Endothelial cell of umbilical vein (primary cell): ENCODE measurements around the gene SPINDOC. TPM values are rescaled to one million over a fixed set of nuclear protein-coding genes. Genes with fewer than 3 reads are reported as not detected.
A peak's percentile ranks its signal among the peaks of the same experiment; 100 is the strongest.

Source experiments
- Bru-seq: library from RNA; stranded (reverse); fragments of 400-500 nt; gene quantifications from one replicate; lab custom pipeline; 2021; lab: Mats Ljungman, UMichigan
- BruChase-seq, 2 experiments: library from RNA; stranded (reverse); fragments of 400-500 nt; gene quantifications; one replicate each; lab custom pipeline; 2021; lab: Mats Ljungman, UMichigan
- BruUV-seq: library from RNA; stranded (reverse); fragments of 400-500 nt; replicated peaks from 2 replicates; lab custom pipeline; 2021; lab: Mats Ljungman, UMichigan
- CTCF ChIA-PET: fragments of 300-600, 350-600 bp; sonication (Branson Sonifier 250); formaldehyde crosslinking; loops from one replicate; lab custom pipeline; 2021; ENCODE audit warnings: antibody characterized with exemption, inconsistent platforms; lab: Charles Lee
- POLR2A ChIA-PET: fragments of 300-600, 350-600 bp; sonication (Branson Sonifier 250); formaldehyde crosslinking; loops from one replicate; lab custom pipeline; 2021; ENCODE audit warnings: antibody characterized with exemption, inconsistent platforms; lab: Charles Lee
- DNase-seq: peaks from one replicate; pipeline ENCODE4 v3.0.0-alpha.2; 2011; ENCODE audit warnings: low read depth, low spot score
- FAIRE-seq: peaks from 2 replicates; lab custom pipeline; 2011; peaks lifted over from hg19 to GRCh38; lab: Jason Lieb, UNC
- H2AFZ ChIP-seq: 2 replicates; pipeline ENCODE4 v1.6.0; 2012; ENCODE audit warnings: low read depth, low read length, control low read depth, inconsistent platforms
- H3K27ac ChIP-seq: 2 replicates; pipeline ENCODE4 v1.5.1; 2011; ENCODE audit warnings: low read depth, mild to moderate bottlenecking, control low read depth, low read length, moderate library complexity; ENCODE audit not compliant: insufficient read depth
- H3K27me3 ChIP-seq, 2 experiments: 2 replicates each; pipeline versions ENCODE4 v1.6.0 to v1.6.1; 2011; ENCODE audit warnings: low read length in 2 of 2, mixed read lengths in 1 of 2; ENCODE audit not compliant: control insufficient read depth in 2 of 2, insufficient read depth in 2 of 2
- H3K36me3 ChIP-seq, 2 experiments: 2 replicates in 1 of 2; 3 replicates in 1 of 2; pipeline ENCODE4 v1.5.1; 2011; ENCODE audit warnings: low read length in 2 of 2, mild to moderate bottlenecking in 1 of 2, moderate library complexity in 1 of 2; ENCODE audit not compliant: control insufficient read depth in 2 of 2, insufficient read depth in 2 of 2; ENCODE audit errors: extremely low read depth in 1 of 2
- H3K4me1 ChIP-seq: 3 replicates; pipeline ENCODE4 v1.5.1; 2011; ENCODE audit warnings: mild to moderate bottlenecking, low read length; ENCODE audit not compliant: control insufficient read depth, insufficient read depth; ENCODE audit errors: extremely low read depth
- H3K4me2 ChIP-seq: 2 replicates; pipeline ENCODE4 v1.6.1; 2011; ENCODE audit warnings: low read length, control low read depth, mixed read lengths; ENCODE audit not compliant: insufficient read depth
- H3K4me3 ChIP-seq, 3 experiments: fragments of 200-600 bp in 1 of 3; sonication (generic), shearing (Covaris generic) in 1 of 3; replicated peaks in 1 of 3; 2 replicates each; pipeline ENCODE4 v1.5.1; 2011 to 2016; ENCODE audit warnings: control low read depth in 3 of 3, low read length in 3 of 3, mild to moderate bottlenecking in 2 of 3, inconsistent platforms in 1 of 3, low read depth in 1 of 3, moderate library complexity in 1 of 3; ENCODE audit not compliant: insufficient read depth in 1 of 3
- H3K79me2 ChIP-seq: 2 replicates; pipeline ENCODE4 v1.6.0; 2012; ENCODE audit warnings: low read length, inconsistent platforms; ENCODE audit not compliant: control insufficient read depth, insufficient read depth
- H3K9ac ChIP-seq: replicated peaks from 2 replicates; pipeline ENCODE3; 2011; ENCODE audit warnings: low read length, control low read depth; ENCODE audit not compliant: insufficient read depth; ENCODE audit errors: extremely low read depth
- H3K9me1 ChIP-seq: replicated peaks from 3 replicates; pipeline ENCODE4 v1.6.0; 2011; ENCODE audit warnings: mild to moderate bottlenecking, low read length; ENCODE audit not compliant: control insufficient read depth, insufficient read depth; ENCODE audit errors: extremely low read depth
- H3K9me3 ChIP-seq: replicated peaks from 2 replicates; pipeline ENCODE4 v1.5.1; 2012; ENCODE audit warnings: low read length, inconsistent platforms; ENCODE audit not compliant: control insufficient read depth, insufficient read depth
- H4K20me1 ChIP-seq: replicated peaks from 2 replicates; pipeline ENCODE3; 2011; ENCODE audit warnings: mild to moderate bottlenecking, low read length; ENCODE audit not compliant: control insufficient read depth, insufficient read depth; ENCODE audit errors: extremely low read depth
- EZH2 ChIP-seq: IDR thresholded peaks from 2 replicates; pipeline ENCODE4 v1.6.1; 2012; ENCODE audit warnings: borderline replicate concordance, low read depth, mild to moderate bottlenecking, moderate library complexity, low read length, inconsistent platforms; ENCODE audit not compliant: severe bottlenecking
- FOS ChIP-seq: IDR thresholded peaks from 2 replicates; pipeline ENCODE4 v1.6.1; 2011; ENCODE audit warnings: mild to moderate bottlenecking, low read length, moderate library complexity, borderline replicate concordance; ENCODE audit not compliant: insufficient read depth
- GATA2 ChIP-seq: IDR thresholded peaks from 2 replicates; pipeline ENCODE4 v1.7.0; 2011; ENCODE audit warnings: low read depth, mild to moderate bottlenecking, moderate library complexity, mixed read lengths, low read length; ENCODE audit not compliant: insufficient read length, insufficient read depth
- JUN ChIP-seq: IDR thresholded peaks from 2 replicates; pipeline ENCODE4 v1.6.1; 2011; ENCODE audit warnings: borderline replicate concordance, low read depth; ENCODE audit not compliant: insufficient read length, insufficient read depth
- MYC ChIP-seq: IDR thresholded peaks from one replicate; pipeline ENCODE4 v1.6.1; 2011; ENCODE audit warnings: mild to moderate bottlenecking, low read depth, low read length
- POLR2A ChIP-seq: IDR thresholded peaks from 2 replicates; pipeline ENCODE4 v1.6.1; 2012; ENCODE audit warnings: low read depth, mild to moderate bottlenecking, control low read depth, low read length
- POLR2AphosphoS5 ChIP-seq: IDR thresholded peaks from 2 replicates; pipeline ENCODE4 v1.6.1; 2012; ENCODE audit warnings: low read depth, mild to moderate bottlenecking, control low read depth, low read length, moderate library complexity; ENCODE audit not compliant: insufficient read depth
- dilution Hi-C: fragments of 300-500 bp; cut with MboI; formaldehyde crosslinking; loops from one replicate; pipeline ENCODE4 v1.15.0; 2019; ENCODE audit warnings: low sequenced_read_pairs; ENCODE audit not compliant: extremely low pct_ligation_motif_present
- intact Hi-C: fragments of 100-400 bp; cut with micrococcal nuclease; formaldehyde crosslinking; loops from one replicate; pipeline ENCODE4 v1.10.0; 2022
- long read RNA-seq: library from polyadenylated mRNA; stranded (forward); transcript quantifications from one replicate; pipeline ENCODE4 v2.0.0, GENCODE V29; 2021
- polyA minus RNA-seq, 3 experiments: library from RNA; depleted of rRNA, polyadenylated mRNA; stranded (reverse); fragments of >200 nt; gene quantifications; 1 replicate in 1 of 3; 2 replicates in 2 of 3; pipeline ENCODE4 v1.2.3, GENCODE V29; 2011
- polyA plus RNA-seq, 4 experiments: library from polyadenylated mRNA; depleted of rRNA in 3 of 4; stranded (reverse) in 3 of 4; unstranded in 1 of 4; fragments of >200 nt; gene quantifications; 2 replicates each; pipeline versions ENCODE4 v1.2.1 to v1.2.3, GENCODE V29; 2011 to 2012; ENCODE audit warnings: missing spikeins in 1 of 4
- total RNA-seq: library from RNA; stranded (reverse); gene quantifications from 2 replicates; pipeline ENCODE4 v1.2.3, GENCODE V29; 2021
- TF ChIP-seq, protein P1 (sequence below): IDR thresholded peaks from 2 replicates; pipeline ENCODE4 v1.6.1; 2011; ENCODE audit not compliant: insufficient read depth, insufficient read length
- TF ChIP-seq, protein P2 (sequence below), 2 donors: IDR thresholded peaks; 1 replicate in 1 of 2; 2 replicates in 1 of 2; pipeline ENCODE4 v1.5.1; 2011; ENCODE audit warnings: low read length in 2 of 2, mild to moderate bottlenecking in 2 of 2, moderate library complexity in 2 of 2, control low read depth in 1 of 2, inconsistent platforms in 1 of 2, low read depth in 1 of 2; ENCODE audit not compliant: insufficient read depth in 1 of 2; ENCODE audit errors: extremely low read depth in 1 of 2

SPINDOC gene, protein sequence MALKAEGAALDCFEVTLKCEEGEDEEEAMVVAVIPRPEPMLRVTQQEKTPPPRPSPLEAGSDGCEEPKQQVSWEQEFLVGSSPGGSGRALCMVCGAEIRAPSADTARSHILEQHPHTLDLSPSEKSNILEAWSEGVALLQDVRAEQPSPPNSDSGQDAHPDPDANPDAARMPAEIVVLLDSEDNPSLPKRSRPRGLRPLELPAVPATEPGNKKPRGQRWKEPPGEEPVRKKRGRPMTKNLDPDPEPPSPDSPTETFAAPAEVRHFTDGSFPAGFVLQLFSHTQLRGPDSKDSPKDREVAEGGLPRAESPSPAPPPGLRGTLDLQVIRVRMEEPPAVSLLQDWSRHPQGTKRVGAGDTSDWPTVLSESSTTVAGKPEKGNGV
- total RNA-seq (51.5 and 54.5 TPM in 2 replicates), polyA plus RNA-seq (29.4 and 33.8 TPM in 2 replicates), polyA minus RNA-seq (12.0 and 19.1 TPM in 2 replicates), Bru-seq, nascent RNA (percentile 70 among the genes with signal in this experiment), BruChase-seq, experiment 1, labeled RNA remaining after a 6-hour chase (percentile 83 among the genes with signal in this experiment), BruChase-seq, experiment 2, labeled RNA remaining after a 2-hour chase (percentile 80 among the genes with signal in this experiment)
- 28.8 and 40.1 TPM in 2 replicates for polyA plus RNA-seq (2011; cell fraction: cytosol; rRNA removed)
- polyA plus RNA-seq (2011; cell fraction: nucleus; rRNA removed) = 25.6 and 28.9 TPM in 2 replicates
- polyA plus RNA-seq (2012) = 38.6 and 39.9 TPM in 2 replicates
- polyA minus RNA-seq (2011; cell fraction: cytosol; rRNA and poly(A)+ RNA removed) = 26.4 TPM
- polyA minus RNA-seq (2011; cell fraction: nucleus; rRNA and poly(A)+ RNA removed) = 6.8 and 10.4 TPM in 2 replicates
- long read RNA-seq, partial matches to known transcripts = 12 of 15 reads
- long read RNA-seq, other reads (novel, unspliced or antisense) = 3 of 15 reads

DNA sequence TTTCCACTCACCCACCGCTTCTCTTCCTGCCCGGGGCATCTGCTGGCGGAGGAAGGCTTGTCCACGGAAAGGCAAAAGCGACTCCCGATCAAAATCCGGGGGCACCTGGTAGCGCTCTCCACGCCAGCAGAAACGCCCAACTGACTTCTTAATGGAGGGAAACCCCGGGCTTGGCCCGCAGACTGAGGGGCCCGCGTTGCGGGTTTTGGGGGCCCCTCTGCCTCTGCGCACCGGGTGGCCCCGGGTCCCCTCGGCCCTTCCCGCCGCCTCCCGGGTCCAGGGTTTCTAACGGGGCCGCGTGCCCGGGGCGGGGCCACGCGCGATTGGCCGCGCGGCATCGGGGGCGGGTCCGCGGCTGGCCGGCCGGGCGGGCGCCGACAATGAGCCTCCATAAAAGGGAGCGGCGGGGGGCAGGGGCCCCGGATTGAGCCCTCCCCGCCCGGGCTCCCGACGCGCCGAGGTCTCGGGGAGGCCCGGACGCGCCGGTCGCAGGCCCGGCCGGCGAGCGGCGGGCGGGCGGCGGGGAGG is at the start of gene SPINDOC:
TSS of gene SPINDOC (plus strand) at position 422 of the 528 bp plus-strand sequence. CDS start 231 bp downstream, outside the sequence.
- H2AFZ ChIP-seq = peak within 1 kb of the TSS; percentile 99
- CTCF ChIA-PET = interaction anchor here (0.7 to 1.4 kb wide), 3 partner anchors 24 to 45 kb away, joined by 3 to 4 read pairs (median 4); partner anchors contain the start of gene ZFTA

More for the DNA sequence above, at the start of gene SPINDOC:
- DNase-seq (peak; percentile 61), FAIRE-seq (peak; percentile 37)
- no peaks in the 10 kb centered on the region for H3K27me3 ChIP-seq
- H3K27ac ChIP-seq = peak within 1 kb of the TSS; percentile 51
- intact Hi-C loops (loop anchor here (1.0 to 2.0 kb wide), 2 partner anchors 26 to 46 kb away; partner anchors contain the start of gene MARK2), dilution Hi-C loops (no loop called here)
- no peaks in the 10 kb centered on the region for H3K9me1 ChIP-seq
- H3K9me3 ChIP-seq = no peaks in the 10 kb centered on the region
- H3K79me2 ChIP-seq = peaks cover 45% of the 10 kb centered on the region
- peaks cover 18% of the 10 kb centered on the region for H3K4me1 ChIP-seq
- H3K36me3 ChIP-seq = peaks cover 7% of the 10 kb centered on the region in 2 experiments
- H3K4me3 ChIP-seq = peak within 1 kb of the TSS; percentile 65 to 73 (median 70)
- peak within 1 kb of the TSS; percentile 79 for H3K9ac ChIP-seq
- TF ChIP-seq, protein P1, sequence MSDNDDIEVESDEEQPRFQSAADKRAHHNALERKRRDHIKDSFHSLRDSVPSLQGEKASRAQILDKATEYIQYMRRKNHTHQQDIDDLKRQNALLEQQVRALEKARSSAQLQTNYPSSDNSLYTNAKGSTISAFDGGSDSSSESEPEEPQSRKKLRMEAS = no peak
- TF ChIP-seq MYC = no peak
- peak; percentile 78 for TF ChIP-seq POLR2A
- peak; percentile 77 for TF ChIP-seq POLR2AphosphoS5
- no peak for TF ChIP-seq GATA2
- no peak for TF ChIP-seq JUN
- TF ChIP-seq FOS = no peak
- TF ChIP-seq, protein P2, sequence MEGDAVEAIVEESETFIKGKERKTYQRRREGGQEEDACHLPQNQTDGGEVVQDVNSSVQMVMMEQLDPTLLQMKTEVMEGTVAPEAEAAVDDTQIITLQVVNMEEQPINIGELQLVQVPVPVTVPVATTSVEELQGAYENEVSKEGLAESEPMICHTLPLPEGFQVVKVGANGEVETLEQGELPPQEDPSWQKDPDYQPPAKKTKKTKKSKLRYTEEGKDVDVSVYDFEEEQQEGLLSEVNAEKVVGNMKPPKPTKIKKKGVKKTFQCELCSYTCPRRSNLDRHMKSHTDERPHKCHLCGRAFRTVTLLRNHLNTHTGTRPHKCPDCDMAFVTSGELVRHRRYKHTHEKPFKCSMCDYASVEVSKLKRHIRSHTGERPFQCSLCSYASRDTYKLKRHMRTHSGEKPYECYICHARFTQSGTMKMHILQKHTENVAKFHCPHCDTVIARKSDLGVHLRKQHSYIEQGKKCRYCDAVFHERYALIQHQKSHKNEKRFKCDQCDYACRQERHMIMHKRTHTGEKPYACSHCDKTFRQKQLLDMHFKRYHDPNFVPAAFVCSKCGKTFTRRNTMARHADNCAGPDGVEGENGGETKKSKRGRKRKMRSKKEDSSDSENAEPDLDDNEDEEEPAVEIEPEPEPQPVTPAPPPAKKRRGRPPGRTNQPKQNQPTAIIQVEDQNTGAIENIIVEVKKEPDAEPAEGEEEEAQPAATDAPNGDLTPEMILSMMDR (IDR thresholded peaks at IDR 0.05; ENCODE audit: extremely low read depth in 1 of 2, insufficient read depth in 1 of 2, low read depth in 1 of 2, low read length in 2 of 2) = no peak
- TF ChIP-seq EZH2 = no peak
- BruUV-seq = no TSS peak
- H3K4me2 ChIP-seq = peak within 1 kb of the TSS; percentile 99
- POLR2A ChIA-PET = no interaction called here
- peaks cover 7% of the 10 kb centered on the region for H4K20me1 ChIP-seq
